K562 (cell line): ENCODE data around the gene RO60. TPM values are rescaled to one million over a fixed set of nuclear protein-coding genes. Genes with fewer than 3 reads are reported as not detected.

Experiments used
- BCOR ChIP-seq: fragments of 450-650 bp; IDR thresholded peaks from 2 replicates; pipeline ENCODE4 v1.6.1; 2016
- BRD4 ChIP-seq: fragments of 200-600 bp; sonication (generic); IDR thresholded peaks from 2 replicates; pipeline ENCODE4 v1.6.1; 2017; ENCODE audit warnings: inconsistent platforms
- EHMT2 ChIP-seq: fragments of 450-650 bp; IDR thresholded peaks from 2 replicates; pipeline ENCODE4 v1.6.1; 2018; ENCODE audit warnings: antibody characterized with exemption
- GATAD2A ChIP-seq: fragments of 450-650 bp; IDR thresholded peaks from 2 replicates; pipeline ENCODE4 v1.6.1; 2017
- HMGN3 ChIP-seq: IDR thresholded peaks from 2 replicates; pipeline ENCODE4 v1.6.1; 2011; ENCODE audit warnings: borderline replicate concordance, low read depth, mild to moderate bottlenecking, mixed read lengths, low read length; ENCODE audit not compliant: insufficient read length; ENCODE audit errors: extremely low read depth
- HNRNPH1 ChIP-seq: fragments of 200-400 bp; formaldehyde crosslinking; optimal IDR thresholded peaks from 2 replicates; pipeline ENCODE3; 2017; ENCODE audit warnings: low read depth, mild to moderate bottlenecking, low read length, moderate library complexity
- KDM1A ChIP-seq, 2 experiments: fragments of 450-650 bp; IDR thresholded peaks; 2 replicates each; pipeline ENCODE4 v1.6.1; 2016; ENCODE audit warnings: mild to moderate bottlenecking in 2 of 2
- LEF1 ChIP-seq: fragments of 450-650 bp; IDR thresholded peaks from 2 replicates; pipeline ENCODE4 v1.6.1; 2016; ENCODE audit warnings: mild to moderate bottlenecking
- MCM3 ChIP-seq: fragments of 450-650 bp; IDR thresholded peaks from 2 replicates; pipeline ENCODE4 v1.6.1; 2016
- MEF2A ChIP-seq: IDR thresholded peaks from 2 replicates; pipeline ENCODE4 v1.6.1; 2011; ENCODE audit warnings: low read depth, mild to moderate bottlenecking, low read length, moderate library complexity; ENCODE audit not compliant: control insufficient read depth
- MYBL2 ChIP-seq, 2 experiments: fragments of 450-650 bp in 1 of 2; sonication (generic) in 1 of 2; formaldehyde crosslinking in 1 of 2; IDR thresholded peaks; 2 replicates each; pipeline versions ENCODE4 v1.6.1 to v1.8.1; 2017 to 2022; ENCODE audit warnings: borderline replicate concordance in 1 of 2, inconsistent platforms in 1 of 2, low read depth in 1 of 2, mild to moderate bottlenecking in 1 of 2, missing genetic modification reagents in 1 of 2, moderate library complexity in 1 of 2
- RBM34 ChIP-seq: fragments of 200-400 bp; formaldehyde crosslinking; IDR thresholded peaks from 2 replicates; pipeline ENCODE4 v1.6.1; 2018; ENCODE audit warnings: low read length, borderline replicate concordance; ENCODE audit not compliant: insufficient read depth
- SIRT6 ChIP-seq: IDR thresholded peaks from one replicate; pipeline ENCODE4 v1.6.1; 2012; ENCODE audit warnings: low read depth, mild to moderate bottlenecking, control low read depth, inconsistent platforms, low read length, moderate library complexity
- SRSF7 ChIP-seq: fragments of 200-400 bp; formaldehyde crosslinking; optimal IDR thresholded peaks from 2 replicates; pipeline ENCODE3; 2017; ENCODE audit warnings: mild to moderate bottlenecking, low read depth, low read length
- TBP ChIP-seq: optimal IDR thresholded peaks from 2 replicates; pipeline ENCODE3; 2011; ENCODE audit warnings: low read depth, low read length, improper control_type of control experiment
- TSC22D4 ChIP-seq: fragments of 450-650 bp; IDR thresholded peaks from 2 replicates; pipeline ENCODE4 v1.6.1; 2016; ENCODE audit warnings: missing genetic modification characterization, missing biosample characterization, control low read depth
- ZNF140 ChIP-seq: fragments of 250-450 bp; sonication (Bioruptor Pico); IDR thresholded peaks from 2 replicates; pipeline ENCODE4 v1.8.0; 2021; ENCODE audit warnings: moderate library complexity, mild to moderate bottlenecking, inconsistent platforms
- ZNF165 ChIP-seq: fragments of 250-450 bp; sonication (Bioruptor Pico); IDR thresholded peaks from 2 replicates; pipeline ENCODE4 v1.4.0; 2020; ENCODE audit warnings: borderline replicate concordance
- ZNF175 ChIP-seq: fragments of 200-800 bp; sonication (Bioruptor generic); IDR thresholded peaks from 2 replicates; pipeline ENCODE4 v1.6.1; 2016; ENCODE audit warnings: low read depth, mild to moderate bottlenecking, missing genetic modification characterization, missing compliant biosample characterization
- ZNF282 ChIP-seq: sonication (generic); formaldehyde crosslinking; IDR thresholded peaks from 2 replicates; pipeline ENCODE4 v1.8.1; 2023; ENCODE audit warnings: missing genetic modification reagents
- polyA plus RNA-seq, 8 experiments: library from polyadenylated mRNA; depleted of rRNA in 4 of 8; stranded (reverse) in 5 of 8; unstranded in 3 of 8; fragments of >200 nt; fragmentation: Nextera tagmentation in 2 of 8; fragmentation: Illumina TruSeq in 1 of 8; extraction: Ambion mirVana in 2 of 8; extraction: Trizol in 1 of 8; gene quantifications; 2 replicates each; pipeline versions ENCODE4 v1.2.1 to v1.2.3, GENCODE V29; 2011 to 2014; ENCODE audit warnings: inconsistent platforms in 1 of 8, missing spikeins in 1 of 8
- total RNA-seq, 7 experiments: library from RNA; depleted of rRNA in 6 of 7; stranded (reverse); fragments of >200 nt in 6 of 7; fragmentation: Illumina TruSeq in 2 of 7; extraction: Trizol in 2 of 7; gene quantifications; 2 replicates each; pipeline versions ENCODE4 v1.2.1 to v1.2.3, GENCODE V29; 2011 to 2021; ENCODE audit warnings: low replicate concordance in 1 of 7
- TF ChIP-seq, protein P1 (sequence below): sonication (generic); formaldehyde crosslinking; IDR thresholded peaks from 2 replicates; pipeline ENCODE4 v1.8.0; 2022; ENCODE audit warnings: mild to moderate bottlenecking, missing genetic modification reagents, borderline replicate concordance
- TF ChIP-seq, protein P2 (sequence below): sonication (generic); formaldehyde crosslinking; IDR thresholded peaks from 2 replicates; pipeline ENCODE4 v1.8.1; 2022; ENCODE audit warnings: missing genetic modification reagents
- TF ChIP-seq, protein P3 (sequence below): IDR thresholded peaks from 2 replicates; pipeline ENCODE4 v1.6.1; 2012; ENCODE audit warnings: low read depth, low read length, improper control_type of control experiment, borderline replicate concordance

RO60 gene
- total and polyA plus RNA-seq, 9 of the 15 experiments (the other 6 are each of a cell fraction or from before 2014, with no cell fraction given): 24.9 to 187 (median 101) TPM

DNA sequence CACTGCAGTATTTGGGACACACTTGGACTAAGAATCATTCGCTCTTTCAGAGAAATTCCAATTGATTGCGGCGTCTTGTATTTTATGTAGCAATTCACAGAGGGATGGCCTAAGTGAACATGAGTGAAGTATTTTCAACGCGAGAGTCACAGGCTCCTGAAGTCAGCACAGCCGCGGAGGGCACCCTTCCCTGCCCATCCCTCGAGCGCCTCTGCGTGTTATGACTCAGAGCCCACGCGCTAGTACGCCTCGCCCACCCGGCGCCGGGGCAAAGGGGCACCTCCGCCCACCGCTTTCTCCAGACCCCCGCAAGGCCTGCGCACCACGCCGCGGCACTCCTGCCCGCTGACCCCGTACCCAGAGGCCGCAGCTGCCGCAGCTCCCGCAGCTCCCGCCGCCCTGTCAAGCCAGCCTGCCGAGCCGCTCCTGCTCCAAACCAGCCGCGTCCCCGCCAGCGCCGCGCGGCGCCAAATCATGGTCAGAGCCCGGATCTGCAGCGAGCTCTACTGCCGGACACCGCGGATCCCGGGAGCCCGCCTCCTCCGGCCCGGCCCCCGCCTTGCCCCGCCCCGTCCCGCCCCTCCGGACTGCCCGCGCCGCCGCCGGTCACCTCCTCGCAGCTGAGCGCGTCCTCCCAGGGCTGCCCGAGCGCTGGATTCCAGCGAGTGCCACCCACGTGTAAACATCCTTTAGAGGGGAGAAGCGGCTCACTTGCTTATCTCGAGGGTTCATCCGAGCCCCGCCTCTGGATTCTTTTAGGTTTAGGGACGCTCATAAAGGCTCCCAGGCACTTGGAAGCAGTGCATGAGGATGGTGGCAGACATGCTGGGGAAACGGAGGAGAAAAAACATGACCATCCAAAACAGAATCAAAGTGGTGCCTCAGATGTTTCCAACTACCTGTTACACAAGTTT is 45.8 kb downstream of the RO60 start, which contains the start of gene GLRX2 (continued):
- TF ChIP-seq, protein P1, sequence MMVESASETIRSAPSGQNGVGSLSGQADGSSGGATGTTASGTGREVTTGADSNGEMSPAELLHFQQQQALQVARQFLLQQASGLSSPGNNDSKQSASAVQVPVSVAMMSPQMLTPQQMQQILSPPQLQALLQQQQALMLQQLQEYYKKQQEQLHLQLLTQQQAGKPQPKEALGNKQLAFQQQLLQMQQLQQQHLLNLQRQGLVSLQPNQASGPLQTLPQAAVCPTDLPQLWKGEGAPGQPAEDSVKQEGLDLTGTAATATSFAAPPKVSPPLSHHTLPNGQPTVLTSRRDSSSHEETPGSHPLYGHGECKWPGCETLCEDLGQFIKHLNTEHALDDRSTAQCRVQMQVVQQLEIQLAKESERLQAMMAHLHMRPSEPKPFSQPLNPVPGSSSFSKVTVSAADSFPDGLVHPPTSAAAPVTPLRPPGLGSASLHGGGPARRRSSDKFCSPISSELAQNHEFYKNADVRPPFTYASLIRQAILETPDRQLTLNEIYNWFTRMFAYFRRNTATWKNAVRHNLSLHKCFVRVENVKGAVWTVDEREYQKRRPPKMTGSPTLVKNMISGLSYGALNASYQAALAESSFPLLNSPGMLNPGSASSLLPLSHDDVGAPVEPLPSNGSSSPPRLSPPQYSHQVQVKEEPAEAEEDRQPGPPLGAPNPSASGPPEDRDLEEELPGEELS (CRISPR knock-in tag): peak; percentile 73; the same call in 1 of the 2 replicates
- no peak for TF ChIP-seq ZNF175 (CRISPR knock-in tag)
- TF ChIP-seq HNRNPH1: no peak
- no peak for TF ChIP-seq EHMT2
- peak; percentile 69 for TF ChIP-seq TBP
- 0 out of 2 replicates have a peak, but pooled peaks have one; percentile 31 for TF ChIP-seq BRD4
- no peak for TF ChIP-seq MYBL2 (IDR thresholded peaks at IDR 0.05; ENCODE audit: low read depth)
- TF ChIP-seq MYBL2 (CRISPR knock-in tag; IDR thresholded peaks at IDR 0.05; ENCODE audit: borderline replicate concordance): no peak
- TF ChIP-seq KDM1A (IDR thresholded peaks at IDR 0.05): peak in 1 of 2 experiments; percentile 39; a peak in 2 of 4 replicates
- TF ChIP-seq GATAD2A: peak; percentile 72; the same call in 1 of the 2 replicates
- TF ChIP-seq, protein P2, sequence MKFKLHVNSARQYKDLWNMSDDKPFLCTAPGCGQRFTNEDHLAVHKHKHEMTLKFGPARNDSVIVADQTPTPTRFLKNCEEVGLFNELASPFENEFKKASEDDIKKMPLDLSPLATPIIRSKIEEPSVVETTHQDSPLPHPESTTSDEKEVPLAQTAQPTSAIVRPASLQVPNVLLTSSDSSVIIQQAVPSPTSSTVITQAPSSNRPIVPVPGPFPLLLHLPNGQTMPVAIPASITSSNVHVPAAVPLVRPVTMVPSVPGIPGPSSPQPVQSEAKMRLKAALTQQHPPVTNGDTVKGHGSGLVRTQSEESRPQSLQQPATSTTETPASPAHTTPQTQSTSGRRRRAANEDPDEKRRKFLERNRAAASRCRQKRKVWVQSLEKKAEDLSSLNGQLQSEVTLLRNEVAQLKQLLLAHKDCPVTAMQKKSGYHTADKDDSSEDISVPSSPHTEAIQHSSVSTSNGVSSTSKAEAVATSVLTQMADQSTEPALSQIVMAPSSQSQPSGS (CRISPR knock-in tag): no peak
- TF ChIP-seq HMGN3: peak; percentile 85
- peak; percentile 90; the same call in 1 of the 2 replicates for TF ChIP-seq RBM34
- TF ChIP-seq ZNF165 (CRISPR knock-in tag): no peak
- TF ChIP-seq, protein P3, sequence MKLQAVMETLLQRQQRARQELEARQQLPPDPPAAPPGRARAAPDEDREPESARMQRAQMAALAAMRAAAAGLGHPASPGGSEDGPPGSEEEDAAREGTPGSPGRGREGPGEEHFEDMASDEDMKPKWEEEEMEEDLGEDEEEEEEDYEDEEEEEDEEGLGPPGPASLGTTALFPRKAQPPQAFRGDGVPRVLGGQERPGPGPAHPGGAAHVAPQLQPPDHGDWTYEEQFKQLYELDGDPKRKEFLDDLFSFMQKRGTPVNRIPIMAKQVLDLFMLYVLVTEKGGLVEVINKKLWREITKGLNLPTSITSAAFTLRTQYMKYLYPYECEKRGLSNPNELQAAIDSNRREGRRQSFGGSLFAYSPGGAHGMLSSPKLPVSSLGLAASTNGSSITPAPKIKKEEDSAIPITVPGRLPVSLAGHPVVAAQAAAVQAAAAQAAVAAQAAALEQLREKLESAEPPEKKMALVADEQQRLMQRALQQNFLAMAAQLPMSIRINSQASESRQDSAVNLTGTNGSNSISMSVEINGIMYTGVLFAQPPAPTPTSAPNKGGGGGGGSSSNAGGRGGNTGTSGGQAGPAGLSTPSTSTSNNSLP: no peak
- TF ChIP-seq SIRT6: no peak
- no peak for TF ChIP-seq TSC22D4 (tag)
- no peak for TF ChIP-seq MEF2A
- peak; percentile 79; the same call in 1 of the 2 replicates for TF ChIP-seq ZNF282 (CRISPR knock-in tag)
- no peak for TF ChIP-seq SRSF7
- no peak for TF ChIP-seq MCM3
- TF ChIP-seq LEF1: no peak
- TF ChIP-seq BCOR: no peak
- TF ChIP-seq ZNF140 (CRISPR knock-in tag): no peak
